ENCODE measurements around the gene CPNE7.

The CPNE7 gene

DNA sequence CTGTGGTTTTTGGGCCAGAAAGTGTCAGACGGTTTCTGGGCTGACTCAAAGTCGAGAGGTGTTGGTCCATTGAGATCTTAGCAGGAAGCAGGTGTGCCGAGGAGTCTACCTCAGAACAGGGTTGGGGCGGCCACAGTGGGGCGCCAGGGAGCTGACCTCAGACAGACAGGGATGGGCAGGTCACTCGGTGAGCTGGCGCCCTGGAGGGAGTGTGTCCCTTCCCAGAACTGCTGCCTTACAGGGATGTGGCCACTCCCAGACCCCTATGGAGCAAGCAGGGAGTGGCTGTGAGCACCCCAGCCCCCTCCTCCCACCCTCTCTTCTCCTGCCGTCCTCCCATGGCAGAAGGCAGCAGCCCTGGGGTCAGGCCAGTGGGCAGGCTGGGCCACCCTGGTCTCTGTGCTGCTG, 23.9 kb downstream of the CPNE7 start:
- H3K9me3 ChIP-seq (ENCODE audit: control insufficient read depth, low read length), result no peaks in the 10 kb centered on the region
- no peak overlapping the region for H3K4me2 ChIP-seq (ENCODE audit: low read length)
- H3K36me3 ChIP-seq (ENCODE audit: control insufficient read depth, insufficient read depth, low read length), result no peaks in the 10 kb centered on the region
- H3K4me1 ChIP-seq, result no peaks in the 10 kb centered on the region
- H3K27ac ChIP-seq, result no peak overlapping the region
- TF ChIP-seq, protein P1, sequence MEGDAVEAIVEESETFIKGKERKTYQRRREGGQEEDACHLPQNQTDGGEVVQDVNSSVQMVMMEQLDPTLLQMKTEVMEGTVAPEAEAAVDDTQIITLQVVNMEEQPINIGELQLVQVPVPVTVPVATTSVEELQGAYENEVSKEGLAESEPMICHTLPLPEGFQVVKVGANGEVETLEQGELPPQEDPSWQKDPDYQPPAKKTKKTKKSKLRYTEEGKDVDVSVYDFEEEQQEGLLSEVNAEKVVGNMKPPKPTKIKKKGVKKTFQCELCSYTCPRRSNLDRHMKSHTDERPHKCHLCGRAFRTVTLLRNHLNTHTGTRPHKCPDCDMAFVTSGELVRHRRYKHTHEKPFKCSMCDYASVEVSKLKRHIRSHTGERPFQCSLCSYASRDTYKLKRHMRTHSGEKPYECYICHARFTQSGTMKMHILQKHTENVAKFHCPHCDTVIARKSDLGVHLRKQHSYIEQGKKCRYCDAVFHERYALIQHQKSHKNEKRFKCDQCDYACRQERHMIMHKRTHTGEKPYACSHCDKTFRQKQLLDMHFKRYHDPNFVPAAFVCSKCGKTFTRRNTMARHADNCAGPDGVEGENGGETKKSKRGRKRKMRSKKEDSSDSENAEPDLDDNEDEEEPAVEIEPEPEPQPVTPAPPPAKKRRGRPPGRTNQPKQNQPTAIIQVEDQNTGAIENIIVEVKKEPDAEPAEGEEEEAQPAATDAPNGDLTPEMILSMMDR (IDR thresholded peaks at IDR 0.05), result no peak
- no peak overlapping the region for H3K9ac ChIP-seq
- no peak overlapping the region for H3K4me3 ChIP-seq (ENCODE audit: low read depth, low read length)
- no peak overlapping the region for H2AFZ ChIP-seq
- H3K27me3 ChIP-seq (ENCODE audit: control insufficient read depth, insufficient read depth, low read length), result no peaks in the 10 kb centered on the region
- no peaks in the 10 kb centered on the region for H3K79me2 ChIP-seq

DNA sequence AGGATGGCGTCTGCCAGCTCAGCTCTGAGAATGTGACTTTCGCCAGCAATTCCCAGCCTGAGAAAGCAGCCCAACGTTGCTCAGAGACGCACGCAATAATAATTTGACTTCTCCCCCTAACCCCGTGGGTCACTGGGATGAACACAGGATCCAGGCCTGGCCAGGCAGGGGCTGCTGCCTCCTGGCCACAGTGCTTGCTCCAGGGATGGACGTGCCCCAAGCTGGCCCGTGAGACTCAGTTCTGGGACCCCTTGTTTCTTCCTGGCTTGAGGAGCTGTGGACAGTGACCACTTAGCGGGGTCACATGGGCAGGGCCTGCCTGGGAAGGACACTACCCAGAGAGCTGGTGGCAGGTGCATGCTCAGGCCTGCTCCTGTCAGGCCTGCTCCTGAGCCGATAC, 24.3 kb downstream of the CPNE7 start:
- H3K9ac ChIP-seq, result no peak overlapping the region
- H3K27ac ChIP-seq, result no peak overlapping the region
- H3K27me3 ChIP-seq (ENCODE audit: control insufficient read depth, insufficient read depth, low read length), result no peaks in the 10 kb centered on the region
- no peaks in the 10 kb centered on the region for H3K79me2 ChIP-seq
- no peaks in the 10 kb centered on the region for H3K9me3 ChIP-seq (ENCODE audit: control insufficient read depth, low read length)
- no peaks in the 10 kb centered on the region for H3K4me1 ChIP-seq
- no peak overlapping the region for H3K4me3 ChIP-seq (ENCODE audit: low read depth, low read length)
- H3K4me2 ChIP-seq (ENCODE audit: low read length), result no peak overlapping the region
- TF ChIP-seq, protein P1 (IDR thresholded peaks at IDR 0.05), result no peak
- no peak overlapping the region for H2AFZ ChIP-seq
- no peaks in the 10 kb centered on the region for H3K36me3 ChIP-seq (ENCODE audit: control insufficient read depth, insufficient read depth, low read length)

DNA sequence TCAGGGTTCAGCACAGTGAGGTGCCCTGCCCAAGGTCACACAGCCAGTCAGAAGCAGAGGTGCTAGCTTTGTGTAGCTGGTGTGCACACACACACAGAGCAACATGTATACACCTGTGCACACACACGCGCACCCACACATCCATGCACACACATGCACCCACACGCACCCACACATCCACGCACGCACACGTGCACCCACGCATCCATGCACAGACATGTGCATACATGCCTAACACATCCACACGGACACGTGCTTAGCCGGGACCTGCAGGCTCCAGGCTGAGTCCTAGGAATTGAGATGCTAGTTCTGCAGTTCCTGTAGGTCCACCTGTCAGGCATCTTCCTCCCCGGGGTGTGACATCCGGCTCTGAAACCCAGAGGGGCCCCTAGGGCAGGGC, 24.9 kb downstream of the CPNE7 start:
- no peak overlapping the region for H3K4me3 ChIP-seq (ENCODE audit: low read depth, low read length)
- TF ChIP-seq, protein P1 (IDR thresholded peaks at IDR 0.05), result no peak
- H3K36me3 ChIP-seq (ENCODE audit: control insufficient read depth, insufficient read depth, low read length), result no peaks in the 10 kb centered on the region
- no peak overlapping the region for H3K27ac ChIP-seq
- no peak overlapping the region for H3K4me2 ChIP-seq (ENCODE audit: low read length)
- H3K4me1 ChIP-seq, result no peaks in the 10 kb centered on the region
- H3K79me2 ChIP-seq, result no peaks in the 10 kb centered on the region
- H3K27me3 ChIP-seq (ENCODE audit: control insufficient read depth, insufficient read depth, low read length), result no peaks in the 10 kb centered on the region
- no peak overlapping the region for H2AFZ ChIP-seq
- H3K9me3 ChIP-seq (ENCODE audit: control insufficient read depth, low read length), result no peaks in the 10 kb centered on the region
- no peak overlapping the region for H3K9ac ChIP-seq

DNA sequence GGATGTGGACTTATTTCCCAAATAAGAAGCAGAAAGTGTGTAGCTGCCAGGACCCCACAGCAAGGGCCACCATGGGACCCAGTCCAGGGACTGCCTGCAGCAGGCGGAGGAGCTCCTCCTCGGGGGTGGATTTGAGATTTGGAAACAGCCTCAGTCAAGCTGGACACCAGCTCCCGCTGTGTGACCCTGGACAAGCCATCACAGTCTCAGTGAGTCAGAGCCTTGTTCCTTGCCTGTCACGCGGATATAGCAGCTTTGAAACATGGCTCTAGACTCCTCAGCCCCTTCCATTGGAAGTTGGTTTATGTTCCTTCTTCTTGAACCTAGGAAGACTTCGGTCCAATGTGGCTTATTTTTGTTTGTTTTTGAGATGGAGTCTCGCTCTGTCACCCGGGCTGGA, 25.4 kb downstream of the CPNE7 start:
- Histone ChIP-seq H3K9ac (no peak overlapping the region), H2AFZ (no peak overlapping the region), H3K9me3 (ENCODE audit: control insufficient read depth, low read length) (no peaks in the 10 kb centered on the region), H3K27me3 (ENCODE audit: control insufficient read depth, insufficient read depth, low read length) (no peaks in the 10 kb centered on the region), H3K4me2 (ENCODE audit: low read length) (no peak overlapping the region), H3K4me3 (ENCODE audit: low read depth, low read length) (no peak overlapping the region), H3K27ac (no peak overlapping the region), H3K4me1 (no peaks in the 10 kb centered on the region), H3K79me2 (no peaks in the 10 kb centered on the region), H3K36me3 (ENCODE audit: control insufficient read depth, insufficient read depth, low read length) (no peaks in the 10 kb centered on the region)
- TF ChIP-seq, protein P1 (IDR thresholded peaks at IDR 0.05), result no peak

DNA sequence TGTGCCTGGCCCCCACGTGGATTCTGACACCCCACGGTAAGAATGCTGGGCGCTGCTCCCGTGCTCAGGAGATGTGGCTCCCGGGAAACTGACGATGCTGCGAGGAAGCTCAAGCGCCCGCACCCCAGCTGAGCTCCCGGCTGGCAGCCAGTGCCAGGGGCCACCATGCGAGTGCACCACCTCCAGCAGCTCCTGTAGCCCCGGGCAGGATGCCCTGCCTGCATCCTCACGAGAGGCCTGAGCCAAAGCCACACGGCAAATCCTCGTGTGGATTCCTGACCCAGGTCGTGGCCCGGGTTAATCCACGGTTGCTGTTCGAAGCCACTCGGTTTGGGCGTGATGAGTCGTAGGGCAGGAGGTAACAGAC, 26.3 kb downstream of the CPNE7 start:
- Histone ChIP-seq H3K9me3 (ENCODE audit: control insufficient read depth, low read length) (no peaks in the 10 kb centered on the region), H3K27ac (no peak overlapping the region), H2AFZ (no peak overlapping the region), H3K4me1 (no peaks in the 10 kb centered on the region), H3K36me3 (ENCODE audit: control insufficient read depth, insufficient read depth, low read length) (no peaks in the 10 kb centered on the region), H3K4me2 (ENCODE audit: low read length) (no peak overlapping the region), H3K79me2 (no peaks in the 10 kb centered on the region), H3K9ac (no peak overlapping the region), H3K4me3 (ENCODE audit: low read depth, low read length) (no peak overlapping the region), H3K27me3 (ENCODE audit: control insufficient read depth, insufficient read depth, low read length) (no peaks in the 10 kb centered on the region)
- TF ChIP-seq, protein P1 (IDR thresholded peaks at IDR 0.05), result no peak
